A549 (cell line): ENCODE results near the gene STRN4. TPM values are rescaled to one million over a fixed set of nuclear protein-coding genes. Genes with fewer than 3 reads are reported as not detected.
A peak's percentile ranks its signal among the peaks of the same experiment; 100 is the strongest.

ENCODE experiments used
- ATAC-seq, 2 experiments: fragments of 200-7000 bp in 1 of 2; fragments of >200 bp in 1 of 2; cut with Nextera tagmentation in 1 of 2; cut with Tn5 transposase in 1 of 2; 3 replicates each; pipeline versions ENCODE4 v1.8.0 to v1.9.1; 2018 to 2020; ENCODE audit warnings: mild to moderate bottlenecking in 1 of 2, moderate library complexity in 1 of 2
- CTCF ChIA-PET: fragments of 300-600 bp; sonication (Branson Sonifier 250); formaldehyde crosslinking; extraction: SDS; loops from one replicate; lab custom pipeline; 2021; ENCODE audit warnings: antibody characterized with exemption, inconsistent platforms; lab: Yijun Ruan, JAX
- POLR2A ChIA-PET: fragments of 350-600 bp; formaldehyde crosslinking; extraction: SDS; loops from one replicate; lab custom pipeline; 2021; ENCODE audit warnings: antibody characterized with exemption, inconsistent platforms; lab: Yijun Ruan, JAX
- DNase-seq, 2 experiments: peaks; one replicate each; pipeline versions ENCODE4 v3.0.0 to v3.0.0-alpha.2; 2011 to 2016; ENCODE audit warnings: low read depth in 1 of 2, low spot score in 1 of 2
- FAIRE-seq: peaks from 2 replicates; lab custom pipeline; 2011; peaks lifted over from hg19 to GRCh38; lab: Jason Lieb, UNC
- H3K27ac ChIP-seq, 2 experiments: fragments of >200 bp; sonication (Bioruptor Twin); formaldehyde crosslinking; 3 replicates each; pipeline ENCODE4 v1.5.1; 2016 to 2017
- H3K4me1 ChIP-seq: fragments of >200 bp; sonication (Bioruptor Twin); formaldehyde crosslinking; 3 replicates; pipeline ENCODE4 v1.6.1; 2016
- H3K4me2 ChIP-seq: fragments of >200 bp; sonication (Bioruptor Twin); formaldehyde crosslinking; 3 replicates; pipeline ENCODE4 v1.6.1; 2016
- H3K4me3 ChIP-seq: fragments of >200 bp; sonication (Bioruptor Twin); formaldehyde crosslinking; 3 replicates; pipeline ENCODE4 v1.5.1; 2016
- H3K9me3 ChIP-seq: fragments of >200 bp; sonication (Bioruptor Twin); formaldehyde crosslinking; 3 replicates; pipeline ENCODE4 v1.6.1; 2016
- CBX2 ChIP-seq: fragments of 200-600 bp; sonication (generic); IDR thresholded peaks from 2 replicates; pipeline ENCODE4 v1.6.1; 2016; ENCODE audit warnings: low read depth, mild to moderate bottlenecking, borderline replicate concordance
- CBX8 ChIP-seq: fragments of 200-600 bp; sonication (generic); IDR thresholded peaks from 2 replicates; pipeline ENCODE4 v1.6.1; 2016
- FOSB ChIP-seq: fragments of 250-450 bp; sonication (Bioruptor Pico); IDR thresholded peaks from 2 replicates; pipeline ENCODE4 v1.5.0; 2020; ENCODE audit warnings: mild to moderate bottlenecking, moderate library complexity
- HEYL ChIP-seq: fragments of 250-450 bp; sonication (Bioruptor Pico); IDR thresholded peaks from 2 replicates; pipeline ENCODE4 v1.8.0; 2021; ENCODE audit warnings: mild to moderate bottlenecking, moderate library complexity
- KDM1A ChIP-seq: fragments of 200-600 bp; sonication (generic); IDR thresholded peaks from 2 replicates; pipeline ENCODE4 v1.6.1; 2016; ENCODE audit warnings: low read depth, mild to moderate bottlenecking
- KDM5A ChIP-seq: fragments of 200-600 bp; sonication (generic); IDR thresholded peaks from 2 replicates; pipeline ENCODE4 v1.6.1; 2016; ENCODE audit warnings: antibody characterized with exemption, mild to moderate bottlenecking
- MAFK ChIP-seq: fragments of 450-650 bp; IDR thresholded peaks from 2 replicates; pipeline ENCODE4 v1.6.1; 2014; ENCODE audit not compliant: partially characterized antibody
- NFE2L2 ChIP-seq: fragments of 150-350 bp; conservative IDR thresholded peaks from 2 replicates; pipeline ENCODE4 v1.6.1; 2014; ENCODE audit warnings: low read length
- NPAS2 ChIP-seq: fragments of 250-450 bp; sonication (Bioruptor Pico); IDR thresholded peaks from 2 replicates; pipeline ENCODE4 v1.8.0; 2022; ENCODE audit warnings: mild to moderate bottlenecking, moderate library complexity, borderline replicate concordance
- NR3C1 ChIP-seq: fragments of >200 bp; sonication (Bioruptor Twin); formaldehyde crosslinking; IDR thresholded peaks from 3 replicates; pipeline ENCODE4 v1.6.1; 2017
- POLR2A ChIP-seq: IDR thresholded peaks from 2 replicates; pipeline ENCODE4 v1.6.1; 2012; ENCODE audit warnings: mild to moderate bottlenecking, low read length
- SMC3 ChIP-seq: fragments of >200 bp; sonication (Bioruptor Twin); formaldehyde crosslinking; IDR thresholded peaks from 3 replicates; pipeline ENCODE4 v1.6.1; 2018; ENCODE audit warnings: inconsistent platforms
- TFCP2L1 ChIP-seq: fragments of 250-450 bp; sonication (Bioruptor Pico); IDR thresholded peaks from 2 replicates; pipeline ENCODE4 v1.5.0; 2021; ENCODE audit warnings: mild to moderate bottlenecking
- TP53 ChIP-seq: fragments of 250-450 bp; sonication (Bioruptor Pico); IDR thresholded peaks from 2 replicates; pipeline ENCODE4 v1.5.0; 2021; ENCODE audit warnings: mild to moderate bottlenecking, moderate library complexity
- ZC3H11A ChIP-seq: fragments of 450-650 bp; IDR thresholded peaks from 2 replicates; pipeline ENCODE4 v1.6.1; 2014; ENCODE audit warnings: antibody characterized with exemption, mild to moderate bottlenecking
- ZFP36 ChIP-seq: fragments of 450-650 bp; IDR thresholded peaks from 2 replicates; pipeline ENCODE4 v1.6.1; 2014; ENCODE audit warnings: borderline replicate concordance; ENCODE audit not compliant: partially characterized antibody
- ZSCAN20 ChIP-seq: fragments of 250-450 bp; sonication (Bioruptor Pico); IDR thresholded peaks from 2 replicates; pipeline ENCODE4 v1.8.0; 2022; ENCODE audit warnings: mild to moderate bottlenecking, moderate library complexity
- WGBS: methylation state at CpG from one replicate; pipeline ENCODE4 v1.1.6; 2017; ENCODE audit errors: missing lambda C conversion rate; 5-methylcytosine and 5-hydroxymethylcytosine counted together
- polyA plus RNA-seq, 4 experiments: library from polyadenylated mRNA; depleted of rRNA in 3 of 4; stranded (reverse); fragments of >200 nt; fragmentation: RNase III in 1 of 4; extraction: RNeasy Plus Mini Kit Qiagen cat#74134 plus additional on column Dnase treatment in 1 of 4; gene quantifications; 2 replicates in 3 of 4; 3 replicates in 1 of 4; pipeline ENCODE4 v1.2.3, GENCODE V29; 2011 to 2017
- TF ChIP-seq, protein P1 (sequence below): fragments of 450-650 bp; IDR thresholded peaks from 2 replicates; pipeline ENCODE4 v1.6.1; 2014; ENCODE audit warnings: antibody characterized with exemption
- TF ChIP-seq, protein P2 (sequence below): IDR thresholded peaks from 2 replicates; pipeline ENCODE4 v1.6.1; 2012
- TF ChIP-seq, protein P3 (sequence below): fragments of 250-450 bp; sonication (Bioruptor Pico); IDR thresholded peaks from 2 replicates; pipeline ENCODE4 v1.5.0; 2021; ENCODE audit warnings: mild to moderate bottlenecking, moderate library complexity, borderline replicate concordance
- TF ChIP-seq, protein P4 (sequence below): fragments of 250-450 bp; sonication (Bioruptor Pico); IDR thresholded peaks from 2 replicates; pipeline ENCODE4 v1.5.0; 2020; ENCODE audit warnings: low read depth, mild to moderate bottlenecking, moderate library complexity
- TF ChIP-seq, protein P5 (sequence below): fragments of 200-600 bp; sonication (generic); IDR thresholded peaks from 2 replicates; pipeline ENCODE4 v1.6.1; 2016; ENCODE audit warnings: antibody characterized with exemption, mild to moderate bottlenecking, moderate library complexity

The STRN4 gene
- polyA plus RNA-seq, 2 of the 4 experiments (the other 2 are of a cell fraction) = 62.8 to 70.0 TPM

DNA sequence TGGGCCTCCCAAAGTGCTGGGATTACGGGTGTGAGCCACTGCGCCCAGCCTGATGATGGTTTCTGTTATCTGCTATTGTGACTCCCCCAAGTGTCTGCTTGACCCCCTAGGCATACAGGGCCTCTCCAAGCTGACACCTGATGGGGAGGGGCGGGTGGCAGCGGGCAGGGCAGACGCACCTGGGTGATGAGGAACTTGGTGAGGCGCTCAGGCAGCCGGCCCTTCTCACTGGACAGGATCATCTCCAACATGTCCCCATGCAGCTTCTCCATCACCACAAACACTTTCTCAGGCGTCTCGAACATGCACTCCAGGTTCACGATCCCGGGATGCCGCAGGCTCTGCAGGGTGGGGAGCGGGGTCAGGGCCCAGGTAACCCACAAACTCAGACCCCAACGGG is 56.9 kb downstream of the STRN4 start:
- Histone ChIP-seq H3K9me3 (no peaks in the 10 kb centered on the region), H3K27ac (no peak overlapping the region), H3K4me1 (no peaks in the 10 kb centered on the region), H3K4me2 (no peak overlapping the region), H3K4me3 (no peak overlapping the region)
- TF ChIP-seq, protein P1, sequence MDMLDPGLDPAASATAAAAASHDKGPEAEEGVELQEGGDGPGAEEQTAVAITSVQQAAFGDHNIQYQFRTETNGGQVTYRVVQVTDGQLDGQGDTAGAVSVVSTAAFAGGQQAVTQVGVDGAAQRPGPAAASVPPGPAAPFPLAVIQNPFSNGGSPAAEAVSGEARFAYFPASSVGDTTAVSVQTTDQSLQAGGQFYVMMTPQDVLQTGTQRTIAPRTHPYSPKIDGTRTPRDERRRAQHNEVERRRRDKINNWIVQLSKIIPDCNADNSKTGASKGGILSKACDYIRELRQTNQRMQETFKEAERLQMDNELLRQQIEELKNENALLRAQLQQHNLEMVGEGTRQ = no peak
- TF ChIP-seq NFE2L2 = no peak
- ChIA-PET CTCF (interaction anchor here (1.1 to 4.3 kb wide), 4 partner anchors 15 to 147 kb away, joined by 3 to 35 read pairs (median 12); partner anchors contain the start of gene DACT3), POLR2A (no interaction called here)
- FAIRE-seq = no peak
- no peak for ATAC-seq
- DNase-seq = no peak
- 93% methylated on average over 12 of the region's 14 CpGs for WGBS

DNA sequence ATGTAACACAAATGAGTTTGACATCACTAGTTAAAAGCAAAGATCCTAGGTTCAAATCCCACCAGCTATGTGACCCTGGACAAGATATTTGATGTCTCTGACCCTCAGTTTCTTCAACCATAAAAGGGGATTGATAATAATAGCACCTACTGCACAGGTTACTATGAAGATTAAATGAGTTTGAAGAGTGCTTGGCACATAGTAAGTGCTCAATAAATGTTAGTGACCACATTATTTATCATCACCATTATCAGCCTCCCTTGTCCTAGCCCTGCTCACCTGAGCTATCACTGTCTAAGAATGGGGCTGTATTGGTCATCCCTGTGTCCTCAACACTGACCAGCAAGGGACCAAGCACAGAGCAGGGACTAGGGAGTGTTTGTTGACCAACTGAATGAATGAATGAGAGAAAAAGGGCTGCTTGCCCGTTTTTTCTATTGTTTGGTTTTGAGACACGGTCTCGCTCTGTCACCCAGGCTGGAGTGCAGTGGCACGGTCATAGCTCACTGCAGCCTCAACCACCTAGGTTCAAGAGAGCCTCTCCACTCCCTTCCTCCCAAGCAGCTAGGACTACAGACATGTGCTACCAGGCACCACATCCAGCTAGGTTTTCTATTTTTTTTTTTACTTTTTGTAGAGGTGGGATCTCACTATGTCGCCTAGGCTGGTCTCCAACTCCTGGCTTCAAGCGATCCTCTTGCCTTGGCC is 58.7 kb downstream of the STRN4 start:
- Histone ChIP-seq H3K4me1 (no peaks in the 10 kb centered on the region), H3K9me3 (no peaks in the 10 kb centered on the region), H3K27ac (no peak overlapping the region), H3K4me2 (no peak overlapping the region), H3K4me3 (no peak overlapping the region)
- DNase-seq (no peak), FAIRE-seq (peak; percentile 63), ATAC-seq (no peak)
- CTCF ChIA-PET = interaction anchor here (0.9 to 3.6 kb wide), 12 partner anchors 9 to 171 kb away, joined by 3 to 35 read pairs (median 4); no protein-coding TSS in a partner anchor
- WGBS = 84% methylated on average over 6 of the region's 6 CpGs
- POLR2A ChIA-PET = interaction anchor here (1.5 kb wide), 1 partner anchor 26 kb away, joined by 7 read pairs; no protein-coding TSS in a partner anchor
- no peak for TF ChIP-seq FOSB (CRISPR knock-in tag)
- TF ChIP-seq, protein P2, sequence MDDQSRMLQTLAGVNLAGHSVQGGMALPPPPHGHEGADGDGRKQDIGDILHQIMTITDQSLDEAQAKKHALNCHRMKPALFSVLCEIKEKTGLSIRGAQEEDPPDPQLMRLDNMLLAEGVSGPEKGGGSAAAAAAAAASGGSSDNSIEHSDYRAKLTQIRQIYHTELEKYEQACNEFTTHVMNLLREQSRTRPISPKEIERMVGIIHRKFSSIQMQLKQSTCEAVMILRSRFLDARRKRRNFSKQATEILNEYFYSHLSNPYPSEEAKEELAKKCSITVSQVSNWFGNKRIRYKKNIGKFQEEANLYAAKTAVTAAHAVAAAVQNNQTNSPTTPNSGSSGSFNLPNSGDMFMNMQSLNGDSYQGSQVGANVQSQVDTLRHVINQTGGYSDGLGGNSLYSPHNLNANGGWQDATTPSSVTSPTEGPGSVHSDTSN = no peak
- TF ChIP-seq CBX2 = no peak
- TF ChIP-seq ZC3H11A = no peak
- no peak for TF ChIP-seq KDM5A
- TF ChIP-seq KDM1A = no peak
- TF ChIP-seq, protein P1 = no peak
- TF ChIP-seq, protein P3, sequence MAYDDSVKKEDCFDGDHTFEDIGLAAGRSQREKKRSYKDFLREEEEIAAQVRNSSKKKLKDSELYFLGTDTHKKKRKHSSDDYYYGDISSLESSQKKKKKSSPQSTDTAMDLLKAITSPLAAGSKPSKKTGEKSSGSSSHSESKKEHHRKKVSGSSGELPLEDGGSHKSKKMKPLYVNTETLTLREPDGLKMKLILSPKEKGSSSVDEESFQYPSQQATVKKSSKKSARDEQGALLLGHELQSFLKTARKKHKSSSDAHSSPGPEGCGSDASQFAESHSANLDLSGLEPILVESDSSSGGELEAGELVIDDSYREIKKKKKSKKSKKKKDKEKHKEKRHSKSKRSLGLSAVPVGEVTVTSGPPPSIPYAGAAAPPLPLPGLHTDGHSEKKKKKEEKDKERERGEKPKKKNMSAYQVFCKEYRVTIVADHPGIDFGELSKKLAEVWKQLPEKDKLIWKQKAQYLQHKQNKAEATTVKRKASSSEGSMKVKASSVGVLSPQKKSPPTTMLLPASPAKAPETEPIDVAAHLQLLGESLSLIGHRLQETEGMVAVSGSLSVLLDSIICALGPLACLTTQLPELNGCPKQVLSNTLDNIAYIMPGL = no peak
- TF ChIP-seq NPAS2 = no peak
- no peak for TF ChIP-seq SMC3
- TF ChIP-seq, protein P4, sequence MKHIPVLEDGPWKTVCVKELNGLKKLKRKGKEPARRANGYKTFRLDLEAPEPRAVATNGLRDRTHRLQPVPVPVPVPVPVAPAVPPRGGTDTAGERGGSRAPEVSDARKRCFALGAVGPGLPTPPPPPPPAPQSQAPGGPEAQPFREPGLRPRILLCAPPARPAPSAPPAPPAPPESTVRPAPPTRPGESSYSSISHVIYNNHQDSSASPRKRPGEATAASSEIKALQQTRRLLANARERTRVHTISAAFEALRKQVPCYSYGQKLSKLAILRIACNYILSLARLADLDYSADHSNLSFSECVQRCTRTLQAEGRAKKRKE (CRISPR knock-in tag) = no peak
- TF ChIP-seq POLR2A = no peak
- no peak for TF ChIP-seq ZFP36
- TF ChIP-seq CBX8 = no peak
- TF ChIP-seq MAFK = no peak

DNA sequence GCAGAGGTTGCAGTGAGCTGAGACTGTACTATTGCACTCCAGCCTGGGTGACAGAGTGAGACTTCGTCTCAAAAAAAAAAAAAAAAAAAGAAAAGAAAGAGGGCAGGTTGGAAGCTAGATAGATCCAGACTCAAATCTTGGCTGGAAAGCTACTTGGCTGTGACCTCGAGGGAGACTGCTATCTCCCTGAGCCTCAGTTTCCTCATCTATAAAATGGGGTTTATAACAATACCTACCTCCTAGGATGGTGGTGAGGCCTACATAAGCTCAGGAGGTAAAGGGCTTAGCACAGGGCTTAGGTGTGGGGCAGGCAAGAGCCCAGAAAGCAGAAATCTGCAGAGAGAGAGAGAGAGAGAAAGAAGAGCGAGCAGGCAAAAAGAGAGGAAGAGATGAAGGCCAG is 61.1 kb downstream of the STRN4 start:
- DNase-seq = no peak
- TF ChIP-seq TFCP2L1 (no peak), ZSCAN20 (no peak), NFE2L2 (no peak), TP53 (CRISPR knock-in tag) (no peak), HEYL (CRISPR knock-in tag) (no peak), MAFK (no peak), NPAS2 (no peak), NR3C1 (no peak)
- TF ChIP-seq, protein P5, sequence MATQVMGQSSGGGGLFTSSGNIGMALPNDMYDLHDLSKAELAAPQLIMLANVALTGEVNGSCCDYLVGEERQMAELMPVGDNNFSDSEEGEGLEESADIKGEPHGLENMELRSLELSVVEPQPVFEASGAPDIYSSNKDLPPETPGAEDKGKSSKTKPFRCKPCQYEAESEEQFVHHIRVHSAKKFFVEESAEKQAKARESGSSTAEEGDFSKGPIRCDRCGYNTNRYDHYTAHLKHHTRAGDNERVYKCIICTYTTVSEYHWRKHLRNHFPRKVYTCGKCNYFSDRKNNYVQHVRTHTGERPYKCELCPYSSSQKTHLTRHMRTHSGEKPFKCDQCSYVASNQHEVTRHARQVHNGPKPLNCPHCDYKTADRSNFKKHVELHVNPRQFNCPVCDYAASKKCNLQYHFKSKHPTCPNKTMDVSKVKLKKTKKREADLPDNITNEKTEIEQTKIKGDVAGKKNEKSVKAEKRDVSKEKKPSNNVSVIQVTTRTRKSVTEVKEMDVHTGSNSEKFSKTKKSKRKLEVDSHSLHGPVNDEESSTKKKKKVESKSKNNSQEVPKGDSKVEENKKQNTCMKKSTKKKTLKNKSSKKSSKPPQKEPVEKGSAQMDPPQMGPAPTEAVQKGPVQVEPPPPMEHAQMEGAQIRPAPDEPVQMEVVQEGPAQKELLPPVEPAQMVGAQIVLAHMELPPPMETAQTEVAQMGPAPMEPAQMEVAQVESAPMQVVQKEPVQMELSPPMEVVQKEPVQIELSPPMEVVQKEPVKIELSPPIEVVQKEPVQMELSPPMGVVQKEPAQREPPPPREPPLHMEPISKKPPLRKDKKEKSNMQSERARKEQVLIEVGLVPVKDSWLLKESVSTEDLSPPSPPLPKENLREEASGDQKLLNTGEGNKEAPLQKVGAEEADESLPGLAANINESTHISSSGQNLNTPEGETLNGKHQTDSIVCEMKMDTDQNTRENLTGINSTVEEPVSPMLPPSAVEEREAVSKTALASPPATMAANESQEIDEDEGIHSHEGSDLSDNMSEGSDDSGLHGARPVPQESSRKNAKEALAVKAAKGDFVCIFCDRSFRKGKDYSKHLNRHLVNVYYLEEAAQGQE = no peak
- TF ChIP-seq, protein P2 = no peak
- no peak overlapping the region for H3K4me3 ChIP-seq
- 62% methylated on average over 3 of the region's 3 CpGs for WGBS
- H3K4me2 ChIP-seq = no peak overlapping the region
- no peak overlapping the region for H3K27ac ChIP-seq
- no peak for ATAC-seq
- no peaks in the 10 kb centered on the region for H3K4me1 ChIP-seq
- ChIA-PET POLR2A (no interaction called here), CTCF (interaction anchor here (0.8 to 6.8 kb wide), 8 partner anchors 10 to 85 kb away, joined by 3 to 48 read pairs (median 4); partner anchors contain the start of gene DACT3)
- no peaks in the 10 kb centered on the region for H3K9me3 ChIP-seq
- FAIRE-seq = no peak
